ENCODE data around the gene SLIT3.

- no peak for TF ChIP-seq CTCF (IDR thresholded peaks at IDR 0.05; ENCODE audit: low read depth, low read length)
- TF ChIP-seq POLR2A (IDR thresholded peaks at IDR 0.05; ENCODE audit: extremely low read depth, insufficient read length) = no peak
- no peak for TF ChIP-seq MAX (IDR thresholded peaks at IDR 0.05; ENCODE audit: low read depth, low read length)
Measured at GRCh38 chr5:169281625-169282024, 19.3 kb downstream of the SLIT3 start.

All from NB4 (cell line).